ENCODE results near the gene CNIH1. TPM values are rescaled to one million over a fixed set of nuclear protein-coding genes. Genes with fewer than 3 reads are reported as not detected.
A peak's percentile ranks its signal among the peaks of the same experiment; 100 is the strongest.

CNIH1 gene
- total RNA-seq, 1 donor from 2014 or later = 111 TPM

DNA sequence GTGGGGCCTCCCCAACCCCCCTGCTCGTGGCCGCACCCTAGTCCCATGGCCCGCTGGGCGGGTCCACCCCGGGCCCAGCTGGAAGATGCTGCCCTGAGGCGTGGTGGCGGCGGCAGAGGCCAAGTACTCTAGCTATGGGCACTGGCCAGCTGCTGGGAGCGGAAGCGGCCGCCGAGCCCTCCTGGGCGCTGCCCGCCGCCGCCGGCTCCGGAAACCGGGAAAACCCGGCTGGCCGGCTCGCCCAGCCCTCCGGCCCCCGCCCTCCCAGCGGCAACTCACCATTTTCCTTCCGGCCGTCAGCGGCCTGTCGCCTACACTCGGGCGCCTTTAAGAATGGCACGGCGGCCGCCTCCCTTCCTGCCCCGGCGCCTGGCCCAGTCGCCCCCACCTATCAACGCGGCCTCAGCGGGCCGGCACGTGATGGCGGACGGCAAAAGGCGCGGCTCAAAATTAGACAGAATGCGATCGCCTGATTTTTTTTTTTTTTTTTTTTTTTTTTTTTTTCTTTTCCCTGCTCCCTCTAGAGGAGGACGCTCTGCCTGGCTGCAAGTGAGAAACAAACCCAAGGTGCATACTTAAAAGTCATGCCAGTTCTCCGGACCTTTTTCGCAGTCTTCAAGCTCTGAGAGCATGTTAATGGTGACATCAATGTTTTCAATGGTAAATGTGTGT, 47.6 kb upstream of the CNIH1 start, which contains the start of gene GMFB:
GMFB (minus strand) TSS at position 335 of the 672 bp plus-strand sequence; CDS start at position 282, 53 bp downstream.
- TF ChIP-seq, protein P1, sequence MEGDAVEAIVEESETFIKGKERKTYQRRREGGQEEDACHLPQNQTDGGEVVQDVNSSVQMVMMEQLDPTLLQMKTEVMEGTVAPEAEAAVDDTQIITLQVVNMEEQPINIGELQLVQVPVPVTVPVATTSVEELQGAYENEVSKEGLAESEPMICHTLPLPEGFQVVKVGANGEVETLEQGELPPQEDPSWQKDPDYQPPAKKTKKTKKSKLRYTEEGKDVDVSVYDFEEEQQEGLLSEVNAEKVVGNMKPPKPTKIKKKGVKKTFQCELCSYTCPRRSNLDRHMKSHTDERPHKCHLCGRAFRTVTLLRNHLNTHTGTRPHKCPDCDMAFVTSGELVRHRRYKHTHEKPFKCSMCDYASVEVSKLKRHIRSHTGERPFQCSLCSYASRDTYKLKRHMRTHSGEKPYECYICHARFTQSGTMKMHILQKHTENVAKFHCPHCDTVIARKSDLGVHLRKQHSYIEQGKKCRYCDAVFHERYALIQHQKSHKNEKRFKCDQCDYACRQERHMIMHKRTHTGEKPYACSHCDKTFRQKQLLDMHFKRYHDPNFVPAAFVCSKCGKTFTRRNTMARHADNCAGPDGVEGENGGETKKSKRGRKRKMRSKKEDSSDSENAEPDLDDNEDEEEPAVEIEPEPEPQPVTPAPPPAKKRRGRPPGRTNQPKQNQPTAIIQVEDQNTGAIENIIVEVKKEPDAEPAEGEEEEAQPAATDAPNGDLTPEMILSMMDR (conservative IDR thresholded peaks at IDR 0.05) = peak; percentile 61
- Mint-ChIP-seq H3K36me3 (peaks cover 12% of the 10 kb centered on the region), H3K27ac (peak within 1 kb of the TSS; percentile 96), H3K4me3 (peak within 1 kb of the TSS; percentile 86), H3K27me3 (no peaks in the 10 kb centered on the region), H3K9me3 (no peaks in the 10 kb centered on the region), H3K4me1 (ENCODE audit: unreplicated experiment) (peaks cover 40% of the 10 kb centered on the region)
- DNase-seq (ENCODE audit: extremely low spot score, unreplicated experiment) = peak; percentile 90

DNA sequence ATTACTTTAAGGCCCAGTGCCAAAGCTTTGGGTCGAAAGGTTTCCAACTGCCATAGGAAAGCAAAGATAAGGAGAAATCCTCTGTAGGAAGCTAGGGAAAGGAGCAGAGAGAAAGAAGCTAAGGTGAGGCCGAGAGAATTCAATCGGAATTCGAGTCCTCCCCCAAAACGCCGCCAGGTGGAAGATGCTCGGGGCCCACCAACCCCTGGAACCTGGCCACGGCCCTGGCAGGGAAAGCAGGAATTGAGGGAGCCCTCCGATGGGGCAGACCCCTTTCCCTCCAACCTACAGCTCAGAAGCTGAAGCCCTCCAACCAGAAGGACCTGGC, 47.1 kb upstream of the CNIH1 start:
- H3K36me3 Mint-ChIP-seq = peaks cover 16% of the 10 kb centered on the region
- H3K4me1 Mint-ChIP-seq (ENCODE audit: unreplicated experiment) = peaks cover 42% of the 10 kb centered on the region
- TF ChIP-seq, protein P1 (conservative IDR thresholded peaks at IDR 0.05) = peak; percentile 49
- H3K9me3 Mint-ChIP-seq = no peaks in the 10 kb centered on the region
- H3K27ac Mint-ChIP-seq = peak overlapping the region; percentile 85
- no peaks in the 10 kb centered on the region for H3K27me3 Mint-ChIP-seq
- peak overlapping the region; percentile 86 for H3K4me3 Mint-ChIP-seq
- no peak for DNase-seq (ENCODE audit: extremely low spot score, unreplicated experiment)

DNA sequence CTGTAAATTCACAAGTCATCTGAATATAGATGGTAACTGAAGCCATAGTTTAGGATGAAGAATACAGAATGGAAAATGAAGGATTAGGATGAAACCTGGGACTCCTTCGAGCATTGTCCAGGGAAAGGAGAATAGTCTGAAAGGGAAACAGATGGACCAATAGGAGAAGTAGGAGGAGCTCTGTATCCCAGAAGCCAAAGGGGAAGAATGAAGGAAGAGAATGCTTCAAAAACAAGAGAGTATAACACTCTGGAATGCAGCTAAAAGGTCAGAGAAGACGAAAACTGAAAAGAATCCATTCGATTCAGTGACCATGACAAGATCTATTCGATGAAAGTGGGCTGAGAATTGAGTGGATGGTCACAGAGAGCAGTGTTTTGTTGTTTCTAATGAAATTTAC, 46.6 kb upstream of the CNIH1 start:
- Mint-ChIP-seq H3K27ac (peak overlapping the region; percentile 85), H3K4me3 (peak overlapping the region; percentile 86), H3K36me3 (peaks cover 20% of the 10 kb centered on the region), H3K27me3 (no peaks in the 10 kb centered on the region), H3K4me1 (ENCODE audit: unreplicated experiment) (peaks cover 40% of the 10 kb centered on the region), H3K9me3 (no peaks in the 10 kb centered on the region)
- DNase-seq (ENCODE audit: extremely low spot score, unreplicated experiment) = no peak
- TF ChIP-seq, protein P1 (conservative IDR thresholded peaks at IDR 0.05) = no peak

DNA sequence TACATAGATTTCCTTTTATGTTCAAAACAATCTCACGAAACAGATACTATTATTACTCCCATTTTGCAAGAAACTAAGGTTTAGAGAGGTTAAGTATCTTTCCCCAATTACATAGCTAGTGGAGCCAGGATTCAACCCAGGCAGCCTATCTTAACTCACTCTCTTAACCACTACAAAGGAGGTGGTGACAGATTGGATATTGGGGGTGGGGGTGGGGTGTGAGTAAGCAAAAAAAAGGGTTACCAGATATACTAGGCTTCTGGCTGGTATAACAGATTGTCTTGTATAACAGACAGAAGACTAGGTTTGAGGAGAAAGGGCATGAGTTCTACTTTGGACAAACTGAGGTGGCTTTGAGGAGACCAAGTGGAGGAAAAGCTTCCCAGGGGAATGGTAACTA, 45.5 kb upstream of the CNIH1 start:
- no peaks in the 10 kb centered on the region for H3K27me3 Mint-ChIP-seq
- H3K27ac Mint-ChIP-seq = peak overlapping the region; percentile 69
- no peaks in the 10 kb centered on the region for H3K9me3 Mint-ChIP-seq
- H3K4me3 Mint-ChIP-seq = peak overlapping the region; percentile 76
- peaks cover 38% of the 10 kb centered on the region for H3K4me1 Mint-ChIP-seq (ENCODE audit: unreplicated experiment)
- TF ChIP-seq, protein P1 (conservative IDR thresholded peaks at IDR 0.05) = no peak
- peaks cover 21% of the 10 kb centered on the region for H3K36me3 Mint-ChIP-seq
- DNase-seq (ENCODE audit: extremely low spot score, unreplicated experiment) = no peak

DNA sequence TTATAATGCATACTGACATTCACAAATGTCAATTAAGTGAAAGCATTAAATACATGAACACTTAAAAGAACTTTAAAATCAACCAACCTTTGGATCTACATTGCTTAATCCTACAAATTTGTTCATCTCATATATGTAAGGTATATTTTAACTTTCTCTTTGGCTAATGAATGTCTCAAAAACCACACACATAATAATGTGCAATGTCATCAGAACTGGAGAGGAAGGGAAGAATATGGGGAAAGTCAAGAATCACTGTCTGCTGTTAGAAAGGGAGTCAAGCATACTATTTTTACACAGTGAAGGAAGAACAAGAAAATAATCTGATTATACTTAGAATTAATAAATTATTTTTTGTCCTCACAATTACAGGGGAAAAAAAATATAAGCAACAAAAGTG, 42.7 kb upstream of the CNIH1 start:
- H3K27me3 Mint-ChIP-seq = no peaks in the 10 kb centered on the region
- TF ChIP-seq, protein P1 (conservative IDR thresholded peaks at IDR 0.05) = no peak
- peaks cover 20% of the 10 kb centered on the region for H3K4me1 Mint-ChIP-seq (ENCODE audit: unreplicated experiment)
- DNase-seq (ENCODE audit: extremely low spot score, unreplicated experiment) = no peak
- H3K9me3 Mint-ChIP-seq = no peaks in the 10 kb centered on the region
- H3K36me3 Mint-ChIP-seq = peaks cover 21% of the 10 kb centered on the region
- H3K4me3 Mint-ChIP-seq = peak overlapping the region; percentile 14
- no peak overlapping the region for H3K27ac Mint-ChIP-seq
